ENCODE data around the gene GAL3ST2. TPM values are rescaled to one million over a fixed set of nuclear protein-coding genes. Genes with fewer than 3 reads are reported as not detected.
"Not testable (repeated sequence)": the region's sequence is repeated elsewhere in the genome, so short reads cannot be mapped to it uniquely, and the experiment has no call there.

The GAL3ST2 gene
- total and polyA plus RNA-seq, 9 donors = 0.09 to 0.43 (median 0.25) TPM; not detected in 4

DNA sequence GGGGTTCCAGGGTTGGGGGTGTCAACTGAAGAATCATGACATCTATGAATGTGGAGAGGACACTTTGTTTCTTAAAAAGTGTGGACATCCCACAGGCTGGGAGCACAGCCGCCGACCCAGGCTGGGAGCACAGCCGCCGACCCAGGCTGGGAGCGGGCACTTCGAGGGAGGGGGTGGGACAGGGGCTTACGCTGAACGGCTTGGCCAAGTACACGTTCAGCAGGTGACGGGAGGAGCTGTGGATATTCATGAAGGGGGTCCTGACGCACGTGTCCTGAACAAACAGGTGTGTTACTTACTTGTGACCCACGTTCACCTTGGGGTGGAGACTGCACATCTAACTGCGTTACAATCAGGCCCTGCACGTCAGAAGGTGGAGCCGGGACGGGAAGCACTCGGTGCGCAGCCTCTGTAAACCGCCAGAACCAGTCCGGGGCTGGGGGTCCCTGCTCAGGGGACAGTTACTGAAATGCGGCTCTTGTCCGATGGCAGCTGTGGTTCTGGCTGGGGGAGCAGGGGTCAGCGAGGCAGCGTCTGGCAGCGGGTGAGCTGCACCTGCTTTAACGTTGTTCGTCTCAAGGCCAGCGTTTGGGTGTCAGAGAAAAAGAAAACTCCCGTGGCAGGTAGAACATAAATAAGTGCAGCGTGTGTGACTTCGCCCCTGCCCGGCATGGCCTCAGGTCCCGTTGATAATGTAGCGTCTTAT lies 23.7 kb downstream of the GAL3ST2 start:
- not testable (repeated sequence) for H3K27ac ChIP-seq (ENCODE audit: low read length); H3K36me3 ChIP-seq (ENCODE audit: control insufficient read depth, insufficient read depth, low read length); H3K4me3 ChIP-seq (ENCODE audit: low read length); DNase-seq; H3K9me3 ChIP-seq (replicated peaks; ENCODE audit: control insufficient read depth, low read depth, low read length)
- Histone ChIP-seq H3K27me3 (ENCODE audit: control insufficient read depth, insufficient read depth, low read length) (peaks cover 29% of the 10 kb centered on the region), H3K4me1 (ENCODE audit: control insufficient read depth, insufficient read depth, low read length) (peaks cover 26% of the 10 kb centered on the region)
- 55% methylated on average over 34 of the region's 35 CpGs for WGBS (ENCODE audit: insufficient coverage)

DNA sequence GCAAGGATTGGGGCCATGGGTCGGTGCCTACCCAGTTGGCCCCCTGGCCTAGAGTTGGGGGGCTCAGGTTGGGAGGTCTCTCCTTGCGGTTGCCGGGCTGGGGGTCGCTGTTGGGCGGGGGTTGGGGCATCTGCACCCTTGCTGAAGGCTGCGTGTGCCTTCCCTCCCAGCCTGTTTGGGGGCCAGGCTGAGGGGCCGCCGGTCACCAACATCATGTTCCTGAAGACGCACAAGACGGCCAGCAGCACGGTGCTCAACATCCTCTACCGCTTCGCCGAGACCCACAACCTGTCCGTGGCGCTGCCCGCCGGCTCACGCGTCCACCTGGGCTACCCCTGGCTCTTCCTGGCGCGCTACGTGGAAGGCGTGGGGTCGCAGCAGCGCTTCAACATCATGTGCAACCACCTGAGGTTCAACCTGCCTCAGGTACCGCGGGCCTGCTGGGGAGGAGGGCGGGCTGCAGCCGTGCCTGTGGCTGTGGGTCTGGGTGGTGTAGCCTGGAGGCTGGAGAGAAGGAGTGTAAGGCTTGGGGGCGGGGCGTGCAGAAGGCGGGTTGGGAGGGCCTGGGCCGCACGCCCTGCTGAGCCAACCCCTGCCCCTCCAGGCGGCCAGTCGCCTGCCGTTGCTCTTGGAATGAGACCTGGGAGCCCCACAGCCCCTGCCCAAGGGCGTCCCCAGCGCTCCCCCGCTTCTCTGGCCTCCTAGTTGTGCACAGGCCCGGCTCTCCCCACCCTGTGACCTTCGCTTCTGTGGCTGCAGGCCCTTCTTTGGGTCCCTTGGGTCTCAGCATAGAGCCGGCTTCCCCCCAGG lies 25.2 kb downstream of the GAL3ST2 start:
- no peak overlapping the region for H3K4me3 ChIP-seq (ENCODE audit: low read length)
- no peaks in the 10 kb centered on the region for H3K9me3 ChIP-seq (replicated peaks; ENCODE audit: control insufficient read depth, low read depth, low read length)
- DNase-seq = no peak
- WGBS (ENCODE audit: insufficient coverage) = 65% methylated on average over 37 of the region's 44 CpGs
- peaks cover 26% of the 10 kb centered on the region for H3K27me3 ChIP-seq (ENCODE audit: control insufficient read depth, insufficient read depth, low read length)
- peaks cover 26% of the 10 kb centered on the region for H3K4me1 ChIP-seq (ENCODE audit: control insufficient read depth, insufficient read depth, low read length)
- H3K36me3 ChIP-seq (ENCODE audit: control insufficient read depth, insufficient read depth, low read length) = no peaks in the 10 kb centered on the region
- H3K27ac ChIP-seq (ENCODE audit: low read length) = no peak overlapping the region

DNA sequence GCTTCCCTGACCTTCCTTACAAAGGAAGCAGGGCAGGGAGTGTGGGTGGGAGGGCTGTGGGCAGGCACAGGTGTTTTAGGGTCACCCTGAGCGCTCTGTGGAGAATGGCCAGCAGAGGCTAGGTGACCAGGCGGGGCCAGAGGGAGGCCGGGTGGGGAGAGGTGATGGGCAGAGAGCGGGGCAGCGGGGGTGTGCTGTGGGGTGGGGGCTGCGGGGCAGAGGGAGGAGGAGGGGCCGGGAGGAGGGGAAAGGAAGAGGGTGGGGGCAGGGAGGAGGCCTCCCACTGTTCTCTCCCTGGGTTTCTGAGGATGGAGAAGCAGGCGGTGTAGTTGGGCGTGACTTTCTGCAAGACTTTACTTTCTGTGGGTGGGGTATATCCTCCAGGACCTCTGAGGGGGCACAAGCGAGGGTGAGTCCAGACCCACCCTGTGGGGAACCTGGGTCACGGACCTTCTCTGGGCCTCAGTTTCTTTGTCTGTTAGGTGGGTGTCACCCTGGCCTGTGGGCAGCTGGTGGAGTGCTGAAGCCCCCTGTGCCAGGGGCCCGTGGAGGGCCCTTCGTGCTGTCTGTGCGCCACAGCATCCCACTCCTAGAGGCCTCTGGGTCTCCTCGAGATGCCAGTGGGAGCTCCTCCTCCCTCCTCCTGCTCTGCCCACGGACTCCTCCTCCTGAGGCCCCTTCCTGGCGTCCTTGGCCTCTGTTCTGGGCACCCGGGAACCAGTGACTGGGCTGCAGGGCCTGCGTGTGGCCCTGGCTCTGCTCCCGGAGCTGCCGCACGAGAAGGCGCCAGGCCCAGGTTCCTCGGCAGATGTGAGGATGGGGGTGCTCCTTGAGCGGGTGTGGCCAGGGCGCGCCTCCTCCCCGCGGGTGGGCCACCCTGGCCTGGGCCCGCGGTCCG lies 26.0 kb downstream of the GAL3ST2 start:
- WGBS (ENCODE audit: insufficient coverage) = 43% methylated on average over 28 of the region's 32 CpGs
- Histone ChIP-seq H3K4me3 (ENCODE audit: low read length) (peak overlapping the region; percentile 37), H3K9me3 (replicated peaks; ENCODE audit: control insufficient read depth, low read depth, low read length) (no peaks in the 10 kb centered on the region), H3K27ac (ENCODE audit: low read length) (no peak overlapping the region), H3K36me3 (ENCODE audit: control insufficient read depth, insufficient read depth, low read length) (no peaks in the 10 kb centered on the region), H3K4me1 (ENCODE audit: control insufficient read depth, insufficient read depth, low read length) (peaks cover 24% of the 10 kb centered on the region), H3K27me3 (ENCODE audit: control insufficient read depth, insufficient read depth, low read length) (peaks cover 26% of the 10 kb centered on the region)
- DNase-seq = no peak

DNA sequence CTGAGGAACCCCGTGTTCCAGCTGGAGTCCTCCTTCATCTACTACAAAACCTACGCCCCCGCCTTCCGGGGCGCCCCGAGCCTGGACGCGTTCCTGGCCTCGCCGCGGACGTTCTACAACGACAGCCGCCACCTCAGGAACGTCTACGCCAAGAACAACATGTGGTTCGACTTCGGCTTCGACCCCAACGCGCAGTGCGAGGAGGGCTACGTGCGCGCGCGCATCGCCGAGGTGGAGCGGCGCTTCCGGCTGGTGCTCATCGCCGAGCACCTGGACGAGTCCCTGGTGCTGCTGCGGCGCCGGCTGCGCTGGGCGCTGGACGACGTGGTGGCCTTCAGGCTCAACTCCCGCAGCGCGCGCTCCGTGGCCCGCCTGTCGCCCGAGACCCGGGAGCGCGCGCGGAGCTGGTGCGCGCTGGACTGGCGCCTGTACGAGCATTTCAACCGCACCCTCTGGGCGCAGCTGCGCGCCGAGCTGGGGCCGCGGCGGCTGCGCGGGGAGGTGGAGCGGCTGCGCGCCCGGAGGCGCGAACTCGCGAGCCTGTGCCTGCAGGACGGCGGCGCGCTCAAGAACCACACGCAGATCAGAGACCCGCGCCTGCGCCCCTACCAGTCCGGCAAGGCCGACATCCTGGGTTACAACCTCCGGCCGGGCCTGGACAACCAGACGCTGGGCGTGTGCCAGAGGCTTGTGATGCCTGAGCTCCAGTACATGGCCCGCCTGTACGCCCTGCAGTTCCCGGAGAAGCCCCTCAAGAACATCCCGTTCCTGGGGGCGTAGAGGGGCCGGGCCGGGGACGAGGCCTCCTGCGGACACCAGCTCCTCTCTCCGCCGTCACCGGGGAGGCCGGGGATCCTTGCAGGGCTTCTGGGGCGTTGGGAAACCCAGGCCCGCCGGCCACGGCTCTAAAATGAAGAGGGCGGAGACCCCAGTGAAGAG lies 27.0 kb downstream of the GAL3ST2 start:
- no peaks in the 10 kb centered on the region for H3K36me3 ChIP-seq (ENCODE audit: control insufficient read depth, insufficient read depth, low read length)
- H3K4me1 ChIP-seq (ENCODE audit: control insufficient read depth, insufficient read depth, low read length) = peaks cover 24% of the 10 kb centered on the region
- peaks cover 26% of the 10 kb centered on the region for H3K27me3 ChIP-seq (ENCODE audit: control insufficient read depth, insufficient read depth, low read length)
- no peaks in the 10 kb centered on the region for H3K9me3 ChIP-seq (replicated peaks; ENCODE audit: control insufficient read depth, low read depth, low read length)
- H3K4me3 ChIP-seq (ENCODE audit: low read length) = peak overlapping the region; percentile 48
- peak; percentile 84 for DNase-seq
- under 1% methylated on average over 109 of the region's 109 CpGs for WGBS (ENCODE audit: insufficient coverage)
- H3K27ac ChIP-seq (ENCODE audit: low read length) = no peak overlapping the region

DNA sequence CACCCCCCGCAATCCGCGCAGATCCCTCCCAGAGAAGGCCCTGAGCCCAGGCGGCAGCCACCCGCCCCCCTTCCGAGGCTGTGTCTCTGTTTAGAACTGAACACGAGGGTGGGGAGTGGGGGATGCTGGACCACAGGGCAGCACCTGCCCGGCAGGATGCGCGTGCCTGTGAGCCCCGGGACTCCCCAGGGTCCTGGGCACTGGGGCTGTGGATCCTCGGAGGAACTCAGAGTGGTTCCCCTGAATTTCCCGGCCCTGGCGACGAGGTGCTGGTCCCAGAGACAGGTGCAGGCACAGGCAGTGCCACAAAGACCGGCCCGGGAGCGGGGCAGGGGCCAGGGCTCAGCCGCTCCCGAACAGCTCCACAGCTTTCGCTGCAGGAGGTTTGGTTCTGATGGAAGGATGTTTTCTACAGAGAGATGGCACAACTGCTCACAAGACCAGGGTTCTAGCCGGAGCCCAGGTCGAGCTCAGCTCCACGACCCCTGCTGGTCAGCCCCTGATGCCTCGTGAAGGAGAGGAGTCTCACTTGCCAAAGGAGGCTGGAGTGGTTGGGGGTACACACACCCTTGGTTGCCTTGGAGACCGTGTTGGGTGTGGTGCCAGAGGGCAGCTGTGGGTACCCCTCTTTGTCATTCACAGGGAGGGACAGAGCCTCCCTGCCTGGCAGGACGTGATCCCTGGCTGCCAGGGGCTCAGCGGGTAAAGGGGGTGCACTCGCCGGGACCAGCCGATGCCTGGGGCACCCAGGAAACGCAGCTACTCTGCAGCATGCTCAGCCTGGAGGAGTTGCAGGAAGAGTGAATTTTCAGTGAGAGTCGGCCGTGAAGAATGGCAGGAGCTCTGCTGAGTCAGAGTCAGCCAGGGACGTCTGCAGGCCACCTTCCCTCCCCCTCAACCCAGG lies 28.0 kb downstream of the GAL3ST2 start:
- no peak overlapping the region for H3K27ac ChIP-seq (ENCODE audit: low read length)
- H3K36me3 ChIP-seq (ENCODE audit: control insufficient read depth, insufficient read depth, low read length) = no peaks in the 10 kb centered on the region
- peaks cover 26% of the 10 kb centered on the region for H3K27me3 ChIP-seq (ENCODE audit: control insufficient read depth, insufficient read depth, low read length)
- no peaks in the 10 kb centered on the region for H3K9me3 ChIP-seq (replicated peaks; ENCODE audit: control insufficient read depth, low read depth, low read length)
- 11% methylated on average over 25 of the region's 35 CpGs for WGBS (ENCODE audit: insufficient coverage)
- peaks cover 32% of the 10 kb centered on the region for H3K4me1 ChIP-seq (ENCODE audit: control insufficient read depth, insufficient read depth, low read length)
- no peak for DNase-seq
- H3K4me3 ChIP-seq (ENCODE audit: low read length) = peak overlapping the region; percentile 48

DNA sequence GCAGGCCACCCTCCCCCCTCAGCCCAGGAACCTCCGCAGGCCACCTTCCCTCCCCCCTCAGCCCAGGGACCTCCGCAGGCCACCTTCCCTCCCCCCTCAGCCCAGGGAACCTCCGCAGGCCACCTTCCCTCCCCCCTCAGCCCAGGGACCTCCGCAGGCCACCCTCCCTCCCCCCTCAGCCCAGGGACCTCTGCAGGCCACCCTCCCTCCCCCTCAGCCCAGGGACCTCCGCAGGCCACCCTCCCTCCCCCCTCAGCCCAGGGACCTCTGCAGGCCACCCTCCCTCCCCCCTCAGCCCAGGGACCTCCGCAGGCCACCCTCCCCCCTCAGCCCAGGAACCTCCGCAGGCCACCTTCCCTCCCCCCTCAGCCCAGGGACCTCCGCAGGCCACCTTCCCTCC lies 29.6 kb downstream of the GAL3ST2 start:
- H3K36me3 ChIP-seq (ENCODE audit: control insufficient read depth, insufficient read depth, low read length); H3K9me3 ChIP-seq (replicated peaks; ENCODE audit: control insufficient read depth, low read depth, low read length); H3K27ac ChIP-seq (ENCODE audit: low read length); DNase-seq; H3K4me3 ChIP-seq (ENCODE audit: low read length): not testable (repeated sequence)
- H3K27me3 ChIP-seq (ENCODE audit: control insufficient read depth, insufficient read depth, low read length) = peaks cover 26% of the 10 kb centered on the region
- H3K4me1 ChIP-seq (ENCODE audit: control insufficient read depth, insufficient read depth, low read length) = peaks cover 45% of the 10 kb centered on the region
- no CpG with 5 or more reads among the region's 8 CpGs for WGBS (ENCODE audit: insufficient coverage)

DNA sequence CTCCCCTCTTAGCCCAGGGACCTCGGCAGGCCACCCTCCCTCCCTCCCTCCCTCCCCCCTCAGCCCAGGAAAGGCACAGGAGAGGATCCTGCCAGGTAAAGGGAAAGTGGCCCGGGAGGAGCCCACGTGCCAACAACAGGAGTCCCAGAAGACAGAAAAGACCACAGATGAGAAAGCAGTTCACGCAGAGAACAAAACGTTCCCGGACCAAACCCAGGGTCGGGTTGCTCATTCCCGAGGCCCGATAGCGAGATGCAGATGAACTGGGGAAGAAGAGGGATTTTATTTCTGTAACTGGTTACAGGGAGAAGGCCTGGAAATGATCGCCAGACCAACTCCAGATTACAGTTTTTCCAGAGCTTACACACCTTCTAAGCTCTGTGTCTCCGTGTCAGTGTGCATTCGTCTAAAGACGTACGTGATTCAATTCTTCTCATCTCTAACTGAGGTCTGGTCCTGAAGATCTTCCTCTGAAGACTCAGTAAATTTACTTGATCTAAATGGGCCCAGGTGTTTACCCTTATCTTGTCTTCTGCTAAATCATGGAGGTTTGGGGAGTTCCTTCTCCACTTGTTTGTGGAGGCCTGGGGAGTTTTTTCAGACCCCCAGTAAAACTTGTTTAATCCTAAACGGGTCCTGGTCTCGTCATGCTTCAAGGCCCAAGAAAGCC lies 31.6 kb downstream of the GAL3ST2 start:
- Histone ChIP-seq H3K27me3 (ENCODE audit: control insufficient read depth, insufficient read depth, low read length) (peaks cover 14% of the 10 kb centered on the region), H3K4me3 (ENCODE audit: low read length) (no peak overlapping the region), H3K36me3 (ENCODE audit: control insufficient read depth, insufficient read depth, low read length) (no peaks in the 10 kb centered on the region), H3K9me3 (replicated peaks; ENCODE audit: control insufficient read depth, low read depth, low read length) (no peaks in the 10 kb centered on the region), H3K4me1 (ENCODE audit: control insufficient read depth, insufficient read depth, low read length) (peaks cover 63% of the 10 kb centered on the region), H3K27ac (ENCODE audit: low read length) (peak overlapping the region; percentile 47)
- no peak for DNase-seq
- 40% methylated on average over 10 of the region's 17 CpGs for WGBS (ENCODE audit: insufficient coverage)

DNA sequence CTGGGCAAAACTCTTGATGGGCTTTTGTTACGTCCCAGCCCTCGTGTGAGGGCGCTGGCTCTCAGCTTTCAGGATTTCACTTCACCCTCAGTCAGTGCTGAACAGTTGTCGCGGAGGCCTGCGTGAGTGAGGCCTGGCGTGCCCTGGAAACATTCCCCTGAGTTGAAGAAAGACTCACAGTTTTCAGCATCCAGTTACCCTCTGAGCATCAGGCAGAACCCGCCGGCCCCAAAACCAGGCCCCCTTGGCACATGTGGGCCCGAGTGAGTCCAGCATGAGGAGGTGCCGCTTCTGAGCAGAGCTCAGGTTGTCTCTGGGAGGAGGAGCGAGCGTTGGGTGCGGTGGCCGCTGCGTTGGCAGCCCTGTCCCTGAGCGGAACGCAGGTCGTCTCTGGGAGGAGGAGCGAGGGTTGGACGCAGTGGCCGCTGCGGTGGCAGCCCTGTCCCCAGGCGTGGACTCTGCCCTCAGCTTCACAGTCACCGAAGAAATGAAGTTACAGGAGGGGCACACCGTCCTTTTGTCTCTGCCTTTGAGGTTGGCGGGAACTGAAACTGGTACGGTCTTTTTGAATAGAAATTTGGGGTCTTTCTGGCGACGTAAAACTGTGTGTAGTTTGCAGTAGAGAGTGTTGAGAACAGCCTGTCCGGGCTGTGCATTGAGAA lies 32.2 kb downstream of the GAL3ST2 start, which contains the start of gene NEU4:
Gene NEU4 (plus strand): TSS at position 473 of the 662 bp plus-strand sequence. CDS start 5,292 bp downstream, outside the sequence.
- no peak within 1 kb of the TSS for H3K4me3 ChIP-seq (ENCODE audit: low read length)
- 66% methylated on average over 31 of the region's 31 CpGs for WGBS (ENCODE audit: insufficient coverage)
- H3K4me1 ChIP-seq (ENCODE audit: control insufficient read depth, insufficient read depth, low read length) = peaks cover 64% of the 10 kb centered on the region
- peak within 1 kb of the TSS; percentile 71 for H3K27ac ChIP-seq (ENCODE audit: low read length)
- no peaks in the 10 kb centered on the region for H3K36me3 ChIP-seq (ENCODE audit: control insufficient read depth, insufficient read depth, low read length)
- H3K27me3 ChIP-seq (ENCODE audit: control insufficient read depth, insufficient read depth, low read length) = peaks cover 11% of the 10 kb centered on the region
- no peaks in the 10 kb centered on the region for H3K9me3 ChIP-seq (replicated peaks; ENCODE audit: control insufficient read depth, low read depth, low read length)
- peak; percentile 49 for DNase-seq
